ENCODE measurements around the gene CD200. TPM values are rescaled to one million over a fixed set of nuclear protein-coding genes. Genes with fewer than 3 reads are reported as not detected.

Gene CD200
- total RNA-seq, 4 donors from 2014 or later = 15.6 to 31.8 (median 23.6) TPM

GRCh38 chr3:112391648-112392047 lies 58.7 kb downstream of the CD200 start:
- TF ChIP-seq POLR2A (IDR thresholded peaks at IDR 0.05) = no peak
- TF ChIP-seq, protein P1, sequence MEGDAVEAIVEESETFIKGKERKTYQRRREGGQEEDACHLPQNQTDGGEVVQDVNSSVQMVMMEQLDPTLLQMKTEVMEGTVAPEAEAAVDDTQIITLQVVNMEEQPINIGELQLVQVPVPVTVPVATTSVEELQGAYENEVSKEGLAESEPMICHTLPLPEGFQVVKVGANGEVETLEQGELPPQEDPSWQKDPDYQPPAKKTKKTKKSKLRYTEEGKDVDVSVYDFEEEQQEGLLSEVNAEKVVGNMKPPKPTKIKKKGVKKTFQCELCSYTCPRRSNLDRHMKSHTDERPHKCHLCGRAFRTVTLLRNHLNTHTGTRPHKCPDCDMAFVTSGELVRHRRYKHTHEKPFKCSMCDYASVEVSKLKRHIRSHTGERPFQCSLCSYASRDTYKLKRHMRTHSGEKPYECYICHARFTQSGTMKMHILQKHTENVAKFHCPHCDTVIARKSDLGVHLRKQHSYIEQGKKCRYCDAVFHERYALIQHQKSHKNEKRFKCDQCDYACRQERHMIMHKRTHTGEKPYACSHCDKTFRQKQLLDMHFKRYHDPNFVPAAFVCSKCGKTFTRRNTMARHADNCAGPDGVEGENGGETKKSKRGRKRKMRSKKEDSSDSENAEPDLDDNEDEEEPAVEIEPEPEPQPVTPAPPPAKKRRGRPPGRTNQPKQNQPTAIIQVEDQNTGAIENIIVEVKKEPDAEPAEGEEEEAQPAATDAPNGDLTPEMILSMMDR (IDR thresholded peaks at IDR 0.05) = no peak
- Histone ChIP-seq H3K27ac (peak overlapping the region; percentile 82 to 98), H3K9me3 (no peaks in the 10 kb centered on the region), H3K27me3 (no peaks in the 10 kb centered on the region), H3K4me3 (no peak overlapping the region), H3K4me1 (peaks cover 4 to 5% of the 10 kb centered on the region in 2 donors), H3K36me3 (no peaks in the 10 kb centered on the region)
- intact Hi-C loops (cut with DNase I; ENCODE audit: low total_unique reads) = no loop called here
- no peak for DNase-seq

- no peaks in the 10 kb centered on the region for H3K36me3 ChIP-seq
- no peaks in the 10 kb centered on the region for H3K27me3 ChIP-seq
- DNase-seq = no peak
- H3K4me1 ChIP-seq = peaks cover 4 to 5% of the 10 kb centered on the region in 2 donors
- TF ChIP-seq, protein P1 (IDR thresholded peaks at IDR 0.05) = no peak
- TF ChIP-seq POLR2A (IDR thresholded peaks at IDR 0.05) = no peak
- no peaks in the 10 kb centered on the region for H3K9me3 ChIP-seq
- H3K27ac ChIP-seq = peak overlapping the region; percentile 82 to 98
- H3K4me3 ChIP-seq = no peak overlapping the region
- intact Hi-C loops (cut with DNase I; ENCODE audit: low total_unique reads) = no loop called here
Observed at GRCh38 chr3:112392393-112393359, 59.7 kb downstream of the CD200 start.

DNA sequence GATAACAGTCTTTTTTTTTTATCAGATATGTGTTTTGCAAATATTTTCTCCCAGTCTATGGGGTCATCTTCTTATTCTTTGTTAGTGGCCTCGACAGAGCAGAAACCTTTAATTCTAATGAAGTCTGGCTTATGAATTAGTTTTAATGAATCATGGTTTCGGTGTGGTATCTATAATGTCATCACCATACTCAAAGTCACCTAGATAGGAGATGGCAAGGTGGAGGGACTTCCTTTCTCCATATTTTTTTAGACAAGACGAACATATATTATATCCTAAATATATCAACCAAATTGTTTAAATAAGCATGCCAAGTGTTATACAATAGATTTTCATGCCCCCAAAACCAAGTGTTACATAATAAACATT lies 60.4 kb downstream of the CD200 start:
- no peak for DNase-seq
- TF ChIP-seq, protein P1 (IDR thresholded peaks at IDR 0.05) = no peak
- TF ChIP-seq POLR2A (IDR thresholded peaks at IDR 0.05) = no peak
- H3K27ac ChIP-seq = peak overlapping the region; percentile 22 to 98
- no peaks in the 10 kb centered on the region for H3K36me3 ChIP-seq
- H3K27me3 ChIP-seq = no peaks in the 10 kb centered on the region
- H3K9me3 ChIP-seq = no peaks in the 10 kb centered on the region
- no peak overlapping the region for H3K4me3 ChIP-seq
- intact Hi-C loops (cut with DNase I; ENCODE audit: low total_unique reads) = no loop called here
- peaks cover 4 to 5% of the 10 kb centered on the region in 2 donors for H3K4me1 ChIP-seq

GRCh38 chr3:112394003-112394640 lies 61.2 kb downstream of the CD200 start:
- no peak overlapping the region for H3K4me3 ChIP-seq
- no peaks in the 10 kb centered on the region for H3K36me3 ChIP-seq
- peak; percentile 40 to 43 for DNase-seq

More at GRCh38 chr3:112394003-112394640, 61.2 kb downstream of the CD200 start:
- no peak for TF ChIP-seq POLR2A (IDR thresholded peaks at IDR 0.05)
- TF ChIP-seq, protein P1 (IDR thresholded peaks at IDR 0.05) = no peak
- Histone ChIP-seq H3K27ac (peak overlapping the region; percentile 22 to 98), H3K9me3 (no peaks in the 10 kb centered on the region), H3K27me3 (no peaks in the 10 kb centered on the region), H3K4me1 (peaks cover 4 to 5% of the 10 kb centered on the region in 2 donors)
- intact Hi-C loops (cut with DNase I; ENCODE audit: low total_unique reads) = no loop called here

All from uterus (tissue), 4 donors.